ENCODE data around the gene CPXM1.

- TF ChIP-seq CTCF (IDR thresholded peaks at IDR 0.05 in 2 of 3, conservative IDR thresholded peaks at IDR 0.05 in 1 of 3; ENCODE audit: borderline replicate concordance in 1 of 3, insufficient read depth in 1 of 3, low read depth in 2 of 3, low read length in 2 of 3) (no peak), POLR2AphosphoS5 (IDR thresholded peaks at IDR 0.05; ENCODE audit: low read depth, low read length) (no peak), POLR2A (IDR thresholded peaks at IDR 0.05; ENCODE audit: borderline replicate concordance, extremely low read depth, insufficient read depth, insufficient read length) (no peak), EZH2 (IDR thresholded peaks at IDR 0.05) (no peak), EZH2phosphoT487 (IDR thresholded peaks at IDR 0.05; ENCODE audit: borderline replicate concordance) (no peak), CEBPB (IDR thresholded peaks at IDR 0.05; ENCODE audit: low read depth) (no peak), REST (IDR thresholded peaks at IDR 0.05; ENCODE audit: low read depth) (no peak), ZFX (IDR thresholded peaks at IDR 0.05) (no peak), TCF7L2 (IDR thresholded peaks at IDR 0.05; ENCODE audit: borderline replicate concordance, extremely low read depth, insufficient read depth, insufficient read length) (no peak), RAD21 (IDR thresholded peaks at IDR 0.05; ENCODE audit: low read depth) (no peak), MAX (IDR thresholded peaks at IDR 0.05) (no peak), ZNF274 (IDR thresholded peaks at IDR 0.05; ENCODE audit: low read depth, low read length) (no peak)
These were observed 880 bp upstream of the CPXM1 start for GRCh38 chr20:2801286-2801728.
